GM21737 (cell line): Measurements from ENCODE around the gene PARP12.

ENCODE experiments used
- ATAC-seq: cut with Tn5 transposase; IDR thresholded peaks from one replicate; pipeline ENCODE4 v1.9.1; 2021; ENCODE audit warnings: mild to moderate bottlenecking, moderate library complexity; ENCODE audit not compliant: unreplicated experiment

Gene PARP12

DNA sequence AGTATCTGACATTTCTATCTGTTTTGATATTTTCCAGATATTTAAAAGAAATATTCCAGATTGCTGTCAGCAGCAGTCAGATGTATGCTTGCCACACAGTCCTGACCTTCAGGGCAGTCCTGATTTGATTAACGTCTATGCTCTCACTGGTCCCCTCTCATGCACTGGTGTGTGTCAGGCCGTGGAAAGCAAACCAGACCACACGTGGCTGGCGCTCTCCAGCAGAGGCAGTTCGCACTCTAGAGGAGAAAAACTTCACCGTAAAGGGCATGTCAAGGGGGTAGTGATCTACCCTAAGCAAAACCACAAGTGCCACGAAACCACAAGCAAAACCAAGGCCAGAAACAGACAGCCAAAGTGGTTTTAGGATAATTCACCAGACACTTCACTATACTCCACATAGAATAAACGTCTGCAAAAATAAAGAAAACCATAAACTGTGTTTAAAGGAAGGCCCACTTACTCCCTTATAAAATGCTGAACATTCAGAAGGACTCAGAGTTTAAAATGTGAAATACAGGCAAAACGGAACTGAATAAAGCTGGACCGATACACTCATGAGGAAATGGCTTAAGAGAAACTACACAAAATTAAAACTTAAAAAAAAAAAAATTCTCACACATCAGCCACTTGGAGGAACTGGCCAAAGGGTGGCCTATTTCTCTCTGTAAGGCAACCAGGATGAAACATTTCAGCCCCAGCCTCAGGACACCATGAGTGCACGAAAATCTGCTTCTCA is 26.4 kb downstream of the PARP12 start:
- no peak for ATAC-seq

DNA sequence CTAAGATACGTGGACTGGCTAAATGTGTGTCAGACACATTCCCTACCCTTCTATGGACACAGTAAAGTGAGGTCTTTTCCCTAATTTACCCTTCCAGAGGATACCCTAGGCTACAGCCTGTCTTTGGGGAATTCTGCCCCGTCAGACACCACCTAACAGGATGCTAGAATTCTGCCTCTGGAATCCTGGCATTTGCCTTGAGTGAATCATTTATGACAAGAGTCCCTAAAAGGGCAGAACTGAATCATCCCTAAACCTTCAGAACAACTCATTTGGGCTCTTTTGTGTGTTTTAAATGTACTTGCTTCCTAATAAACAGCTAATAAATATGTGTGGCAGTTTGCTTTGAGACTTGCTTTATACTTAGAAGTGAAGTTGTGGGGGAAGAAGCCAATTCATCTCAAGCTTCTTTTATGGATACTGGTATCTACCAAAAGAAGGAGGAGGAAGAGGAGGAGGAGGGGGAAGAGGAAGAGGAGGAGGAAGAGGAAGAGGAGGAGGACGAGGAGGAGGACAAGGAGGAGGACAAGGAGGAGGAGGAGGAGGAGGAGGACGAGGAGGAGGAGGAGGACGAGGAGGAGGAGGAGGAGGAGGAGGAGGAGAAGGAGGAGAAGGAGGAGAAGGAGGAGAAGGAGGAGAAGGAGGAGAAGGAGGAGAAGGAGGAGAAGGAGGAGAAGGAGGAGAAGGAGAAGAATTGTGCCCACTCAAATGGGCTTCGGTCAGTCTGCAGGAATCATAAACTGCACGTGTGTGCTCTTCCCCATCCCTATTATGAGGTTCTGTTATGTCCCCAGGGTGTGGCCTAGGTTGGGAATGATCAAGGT is 27.1 kb downstream of the PARP12 start:
- ATAC-seq = no peak

GRCh38 chr7:140034421-140034820 is 28.3 kb downstream of the PARP12 start:
- no peak for ATAC-seq

GRCh38 chr7:140033779-140034363 is 28.9 kb downstream of the PARP12 start:
- no peak for ATAC-seq

DNA sequence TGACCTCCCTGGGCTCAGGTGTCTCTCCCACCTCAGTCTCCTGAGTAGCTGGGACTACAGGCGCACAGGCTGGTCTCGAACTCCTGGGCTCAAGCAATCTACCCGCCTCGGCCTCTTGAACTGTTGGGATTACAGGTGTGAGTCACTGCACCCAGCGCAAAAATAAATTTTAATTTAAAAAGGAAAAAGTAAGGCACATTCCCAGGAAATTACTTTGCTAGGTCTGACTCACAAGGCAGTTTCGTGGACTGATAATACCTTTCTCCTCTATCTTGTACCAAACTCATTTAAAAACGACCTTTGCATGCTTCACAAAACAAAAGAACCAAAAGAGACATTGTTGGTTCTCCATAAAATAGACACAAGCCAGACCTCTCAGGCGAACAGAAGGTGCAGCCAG is 29.7 kb downstream of the PARP12 start:
- ATAC-seq = no peak

GRCh38 chr7:140031364-140031763 is 31.4 kb downstream of the PARP12 start:
- ATAC-seq = no peak

GRCh38 chr7:140029072-140029471 is 33.7 kb downstream of the PARP12 start:
- no peak for ATAC-seq

- ATAC-seq = no peak
Observed at GRCh38 chr7:140028311-140028710, 34.4 kb downstream of the PARP12 start.

DNA sequence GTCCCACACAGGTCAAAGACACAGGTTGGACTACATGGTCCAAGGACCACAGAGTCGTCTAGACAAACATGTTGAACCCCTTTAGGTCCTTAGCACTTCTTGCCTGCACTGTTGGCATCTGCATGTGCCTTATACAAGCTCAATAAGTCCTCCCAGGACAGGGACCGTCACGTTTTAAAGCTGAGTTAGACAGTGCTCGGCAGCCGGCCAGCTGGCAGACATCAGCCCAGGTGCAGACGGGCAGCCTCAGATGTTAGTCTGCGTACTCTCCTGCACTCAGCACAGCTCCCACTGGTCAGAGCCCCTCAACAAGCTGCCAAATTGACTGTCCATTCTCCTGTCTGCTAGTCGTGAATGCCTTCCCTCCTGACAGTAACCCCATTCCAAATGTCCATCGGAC is 34.9 kb downstream of the PARP12 start:
- no peak for ATAC-seq

DNA sequence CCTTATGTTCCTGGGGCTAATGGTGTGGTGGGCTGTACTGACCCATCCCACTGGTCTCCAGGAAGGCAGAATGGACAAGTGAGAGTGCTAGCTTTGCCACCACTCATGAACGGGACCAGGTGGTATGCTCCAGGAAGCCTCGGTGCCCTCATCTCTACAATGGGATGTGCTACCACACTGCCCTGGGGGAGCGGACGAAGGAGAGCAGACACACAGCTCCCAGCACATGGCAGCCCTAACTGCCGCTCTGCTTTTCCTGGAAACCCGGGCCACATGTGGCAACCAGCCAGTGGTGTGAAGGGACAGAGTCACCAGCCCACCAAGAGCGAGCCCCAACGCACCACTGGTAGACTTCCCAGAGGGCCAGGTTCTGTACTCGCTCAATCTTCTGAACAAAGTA is 35.8 kb downstream of the PARP12 start:
- ATAC-seq = no peak

DNA sequence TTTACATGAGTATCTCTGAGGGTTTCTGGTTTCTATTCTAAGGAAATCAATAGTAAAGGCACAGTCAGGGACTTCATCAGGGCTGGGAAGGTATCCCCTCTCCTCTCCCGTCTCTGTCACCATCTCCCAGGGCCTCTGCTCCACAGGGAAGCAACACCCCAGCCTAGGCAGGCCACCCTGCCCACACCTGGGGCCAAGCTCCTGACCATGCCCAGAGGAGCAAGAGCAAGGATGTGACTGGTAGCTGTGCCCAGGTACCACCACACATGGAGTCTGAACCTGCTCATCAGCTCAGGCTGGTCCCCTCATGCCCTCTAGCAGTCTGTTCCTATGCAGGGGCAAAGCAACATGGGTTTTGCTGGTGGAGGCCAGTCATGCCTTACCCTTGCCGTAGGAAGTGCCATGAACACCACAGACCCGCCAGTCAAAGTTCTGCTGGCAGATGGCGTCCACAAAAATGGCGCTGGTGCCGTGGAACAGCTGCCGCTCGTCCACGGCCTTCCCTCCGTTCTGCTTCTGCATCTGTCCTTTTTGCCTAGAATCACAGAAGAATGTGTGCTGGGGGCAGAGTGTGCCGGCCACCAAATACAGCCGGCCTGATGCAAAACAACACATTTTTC is 36.8 kb downstream of the PARP12 start:
- ATAC-seq = no peak

DNA sequence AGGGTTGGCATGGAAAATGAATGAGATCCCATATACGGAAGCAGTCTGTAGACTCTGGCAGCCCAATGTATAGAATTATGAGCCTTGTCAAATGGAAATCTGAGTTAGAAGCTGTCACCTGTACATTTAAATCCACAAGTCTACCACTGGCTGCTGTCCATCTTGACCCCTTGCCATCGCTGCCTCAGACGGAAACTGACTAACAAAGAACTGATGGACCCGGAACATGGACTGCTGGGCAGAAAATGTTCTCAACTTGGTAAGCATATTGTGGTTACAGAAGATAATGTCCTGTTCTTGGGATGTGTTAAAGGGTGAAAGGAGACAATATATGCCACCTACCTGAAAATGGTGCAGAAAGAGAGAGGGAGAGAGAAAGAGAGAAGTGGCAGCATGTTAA is 37.5 kb downstream of the PARP12 start:
- ATAC-seq = no peak

- no peak for ATAC-seq
Observed at GRCh38 chr7:140024585-140024984, 38.2 kb downstream of the PARP12 start.

DNA sequence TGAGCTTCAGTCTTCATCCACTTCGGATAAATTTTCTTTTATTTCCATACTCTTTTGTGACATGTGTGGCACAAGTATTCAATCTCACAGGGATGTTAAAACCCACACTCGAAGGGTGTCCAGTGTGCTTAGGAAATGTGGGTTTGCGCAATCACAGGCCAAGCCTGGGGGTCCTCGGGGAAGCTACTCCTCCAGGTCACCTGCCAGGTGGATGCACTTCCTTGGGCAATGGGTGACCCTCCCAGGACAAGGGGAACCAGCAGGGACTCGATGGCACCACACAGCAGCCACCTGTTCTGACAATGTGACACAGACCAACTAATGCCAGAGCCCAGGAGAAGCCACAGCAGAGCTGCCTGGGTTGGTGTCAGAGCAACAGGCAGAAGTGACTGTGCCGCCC is 39.0 kb downstream of the PARP12 start:
- ATAC-seq = no peak

GRCh38 chr7:140022582-140023211 is 40.1 kb downstream of the PARP12 start:
- no peak for ATAC-seq

GRCh38 chr7:140021603-140022002 is 41.1 kb downstream of the PARP12 start:
- no peak for ATAC-seq

DNA sequence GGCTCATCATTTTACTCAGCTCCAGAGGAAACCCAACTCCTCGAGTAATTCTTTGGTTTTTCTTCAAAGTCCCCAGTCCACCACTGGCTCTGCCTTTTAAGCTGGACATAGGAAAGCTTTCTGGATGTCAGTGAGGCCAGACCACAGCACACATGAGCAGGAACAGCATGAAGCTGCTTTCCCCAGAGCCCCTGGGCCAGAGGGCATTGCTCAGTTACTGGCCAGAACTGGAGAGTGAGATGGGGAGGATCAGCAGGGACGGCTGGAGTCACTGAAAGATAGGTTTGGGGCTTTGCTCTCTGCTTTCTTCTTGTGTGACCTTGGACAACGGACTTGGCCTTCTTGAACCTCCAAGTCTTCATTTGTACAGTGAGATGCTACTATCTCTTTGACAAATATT is 43.1 kb downstream of the PARP12 start:
- no peak for ATAC-seq

GRCh38 chr7:140019172-140019571 is 43.6 kb downstream of the PARP12 start:
- no peak for ATAC-seq

GRCh38 chr7:140018125-140019043 is 44.4 kb downstream of the PARP12 start:
- ATAC-seq = no peak

DNA sequence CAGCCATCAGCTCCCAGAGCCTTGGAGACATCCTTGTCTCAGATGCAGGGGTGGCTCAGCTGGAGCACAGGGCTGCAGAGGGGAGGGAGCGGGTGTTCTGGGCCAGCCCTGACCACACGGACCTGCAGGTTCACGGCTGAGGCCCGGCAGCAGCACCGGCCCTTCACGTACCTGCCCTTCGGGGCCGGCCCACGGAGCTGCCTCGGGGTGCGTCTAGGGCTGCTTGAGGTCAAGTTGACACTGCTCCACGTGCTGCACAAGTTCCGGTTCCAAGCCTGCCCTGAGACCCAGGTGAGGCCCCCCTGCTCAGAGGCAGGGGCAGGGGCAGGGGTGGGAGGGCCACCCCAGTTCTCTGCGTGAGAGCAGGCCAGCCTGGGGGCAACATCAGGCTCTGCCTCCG is 45.2 kb downstream of the PARP12 start:
- ATAC-seq = no peak
